K562 (cell line): ENCODE results near the gene PPP1R13L. TPM values are rescaled to one million over a fixed set of nuclear protein-coding genes. Genes with fewer than 3 reads are reported as not detected.
A peak's percentile ranks its signal among the peaks of the same experiment; 100 is the strongest.

Experiments used
- ATAC-seq: fragments of 200-7000 bp; cut with Tn5 transposase; 3 replicates; pipeline ENCODE4 v1.9.1; 2020; ENCODE audit warnings: moderate library complexity
- BruUV-seq: library from RNA; stranded (reverse); fragments of 400-500 nt; replicated peaks from 2 replicates; lab custom pipeline; 2021; lab: Mats Ljungman, UMichigan
- CTCF ChIA-PET: fragments of 300-600 bp; formaldehyde crosslinking; extraction: SDS; loops from one replicate; lab custom pipeline; 2021; ENCODE audit warnings: low intra/inter-chr PET ratio; lab: Yijun Ruan, JAX
- POLR2A ChIA-PET: fragments of 300-600, 350-650 bp; sonication (Branson Sonifier 250); formaldehyde crosslinking; extraction: SDS; loops from one replicate; lab custom pipeline; 2021; ENCODE audit warnings: antibody characterized with exemption, inconsistent platforms; lab: Yijun Ruan, JAX
- DNase-seq, 4 experiments: peaks; one replicate each; pipeline versions ENCODE4 v3.0.0 to v3.0.0-alpha.2; 2011 to 2018; ENCODE audit warnings: low spot score in 3 of 4, mixed read lengths in 3 of 4; ENCODE audit errors: extremely low read depth in 1 of 4
- FAIRE-seq: peaks from 2 replicates; lab custom pipeline; 2011; peaks lifted over from hg19 to GRCh38; lab: Jason Lieb, UNC
- H2AFZ ChIP-seq: 2 replicates; pipeline ENCODE4 v1.6.0; 2011; ENCODE audit warnings: low read depth, low read length, control low read depth, inconsistent platforms
- H3K27ac ChIP-seq: fragments of 200-600 bp; 3 replicates; pipeline ENCODE4 v1.8.0; 2011; ENCODE audit warnings: low read depth, mild to moderate bottlenecking, control low read depth, inconsistent platforms, low read length, moderate library complexity, mixed read lengths; ENCODE audit errors: extremely low read depth
- H3K27me3 ChIP-seq, 2 experiments: fragments of 300-600 bp in 1 of 2; 2 replicates in 1 of 2; 3 replicates in 1 of 2; pipeline versions ENCODE4 v1.6.0 to v1.8.0; 2011; ENCODE audit warnings: inconsistent platforms in 2 of 2, low read length in 2 of 2, mild to moderate bottlenecking in 1 of 2, mixed read lengths in 1 of 2, moderate library complexity in 1 of 2; ENCODE audit not compliant: control insufficient read depth in 2 of 2, insufficient read depth in 2 of 2
- H3K36me3 ChIP-seq: fragments of 300-600 bp; 3 replicates; pipeline ENCODE4 v1.8.0; 2011; ENCODE audit warnings: mild to moderate bottlenecking, low read length, inconsistent platforms; ENCODE audit not compliant: control insufficient read depth, insufficient read depth
- H3K4me1 ChIP-seq, 2 experiments: fragments of 200-600 bp in 1 of 2; replicated peaks in 1 of 2; 2 replicates in 1 of 2; 3 replicates in 1 of 2; pipeline versions ENCODE4 v1.5.1 to v1.8.0; 2011; ENCODE audit warnings: inconsistent platforms in 2 of 2, low read length in 2 of 2, mild to moderate bottlenecking in 1 of 2, mixed read lengths in 1 of 2, moderate library complexity in 1 of 2; ENCODE audit not compliant: control insufficient read depth in 2 of 2, insufficient read depth in 2 of 2
- H3K4me2 ChIP-seq: 2 replicates; pipeline ENCODE4 v1.6.1; 2011; ENCODE audit warnings: low read length, control low read depth, inconsistent platforms, mixed read lengths; ENCODE audit not compliant: insufficient read depth
- H3K4me3 ChIP-seq: fragments of 200-600 bp; sonication (generic), shearing (Covaris generic); 2 replicates; pipeline ENCODE4 v1.5.1; 2016; ENCODE audit warnings: control low read depth, inconsistent platforms
- H3K79me2 ChIP-seq: fragments of 200-600 bp; 3 replicates; pipeline ENCODE4 v1.8.0; 2011; ENCODE audit warnings: low read length, inconsistent platforms; ENCODE audit not compliant: control insufficient read depth, insufficient read depth
- H3K9ac ChIP-seq, 2 experiments: 2 replicates each; pipeline versions ENCODE4 v1.6.0 to v1.6.1; 2011; ENCODE audit warnings: low read depth in 2 of 2, low read length in 2 of 2, control low read depth in 1 of 2, inconsistent platforms in 1 of 2, mild to moderate bottlenecking in 1 of 2, mixed read lengths in 1 of 2; ENCODE audit not compliant: insufficient read depth in 1 of 2
- H3K9me1 ChIP-seq: one replicate; pipeline ENCODE4 v1.6.0; 2011; ENCODE audit warnings: inconsistent platforms, mild to moderate bottlenecking, low read length, moderate library complexity; ENCODE audit not compliant: control insufficient read depth, insufficient read depth
- H3K9me3 ChIP-seq: replicated peaks from 2 replicates; pipeline ENCODE4 v1.5.1; 2011; ENCODE audit warnings: low read depth, low read length, inconsistent platforms; ENCODE audit not compliant: control insufficient read depth, insufficient read depth
- H4K20me1 ChIP-seq: replicated peaks from 2 replicates; pipeline ENCODE4 v1.6.1; 2011; ENCODE audit warnings: low read length, inconsistent platforms, mixed read lengths; ENCODE audit not compliant: control insufficient read depth, insufficient read depth
- EGR1 ChIP-seq: fragments of 450-650 bp; conservative IDR thresholded peaks from 2 replicates; pipeline ENCODE4 v1.6.1; 2017; ENCODE audit warnings: mild to moderate bottlenecking
- KDM4B ChIP-seq, 2 experiments: fragments of 450-650 bp in 1 of 2; sonication (generic) in 1 of 2; IDR thresholded peaks; 2 replicates each; pipeline ENCODE4 v1.6.1; 2016 to 2017; ENCODE audit warnings: borderline replicate concordance in 2 of 2, antibody characterized with exemption in 1 of 2, low read depth in 1 of 2, mild to moderate bottlenecking in 1 of 2
- L3MBTL2 ChIP-seq: fragments of 450-650 bp; IDR thresholded peaks from 2 replicates; pipeline ENCODE4 v1.6.1; 2016; ENCODE audit warnings: mild to moderate bottlenecking, moderate library complexity
- MEF2D ChIP-seq: conservative IDR thresholded peaks from 2 replicates; pipeline ENCODE4 v1.6.1; 2016; ENCODE audit warnings: low read depth, missing genetic modification characterization, missing compliant biosample characterization
- POLR2H ChIP-seq: IDR thresholded peaks from 2 replicates; pipeline ENCODE4 v1.6.1; 2016; ENCODE audit warnings: missing genetic modification characterization, low read depth, mild to moderate bottlenecking, control low read depth, missing compliant biosample characterization, moderate library complexity
- POU5F1 ChIP-seq: fragments of 150-350 bp; IDR thresholded peaks from 2 replicates; pipeline ENCODE4 v1.6.1; 2014; ENCODE audit warnings: borderline replicate concordance, low read length, low read depth, mild to moderate bottlenecking; ENCODE audit not compliant: partially characterized antibody
- RBFOX2 ChIP-seq: fragments of 200-400 bp; formaldehyde crosslinking; IDR thresholded peaks from 2 replicates; pipeline ENCODE4 v1.6.1; 2017; ENCODE audit warnings: low read depth, mild to moderate bottlenecking, low read length, moderate library complexity
- SUPT5H ChIP-seq: fragments of 450-650 bp; IDR thresholded peaks from 2 replicates; pipeline ENCODE4 v1.6.1; 2016
- TEAD1 ChIP-seq, 2 experiments: fragments of 450-650 bp in 1 of 2; sonication (generic) in 1 of 2; formaldehyde crosslinking; IDR thresholded peaks; 2 replicates each; pipeline versions ENCODE4 v1.4.0 to v1.8.0; 2020 to 2022; ENCODE audit warnings: mild to moderate bottlenecking in 2 of 2, missing genetic modification reagents in 1 of 2
- ZNF24 ChIP-seq: fragments of 450-650 bp; IDR thresholded peaks from 2 replicates; pipeline ENCODE4 v1.6.1; 2016
- ZNF263 ChIP-seq: sonication (generic); formaldehyde crosslinking; IDR thresholded peaks from 2 replicates; pipeline ENCODE4 v1.8.0; 2022; ENCODE audit warnings: mild to moderate bottlenecking, missing genetic modification reagents, borderline replicate concordance
- WGBS: fragments of 100-300 bp; shearing (Covaris generic); methylation state at CpG from one replicate; pipeline ENCODE4 v1.1.6; 2016; ENCODE audit warnings: low coverage, mixed read lengths; ENCODE audit not compliant: insufficient coverage; ENCODE audit errors: missing lambda C conversion rate; 5-methylcytosine and 5-hydroxymethylcytosine counted together
- in situ Hi-C: fragments of 300-500 bp; cut with MboI; formaldehyde crosslinking; loops from 4 replicates; pipeline ENCODE4 v1.15.0; 2018; ENCODE audit warnings: inconsistent platforms, mixed read lengths
- intact Hi-C: fragments of 100-400 bp; cut with micrococcal nuclease; formaldehyde crosslinking; loops from 2 replicates; pipeline ENCODE4 v1.14.2; 2022
- polyA plus RNA-seq, 8 experiments: library from polyadenylated mRNA; depleted of rRNA in 4 of 8; stranded (reverse) in 5 of 8; unstranded in 3 of 8; fragments of >200 nt; fragmentation: Nextera tagmentation in 2 of 8; fragmentation: Illumina TruSeq in 1 of 8; extraction: Ambion mirVana in 2 of 8; extraction: Trizol in 1 of 8; gene quantifications; 2 replicates each; pipeline versions ENCODE4 v1.2.1 to v1.2.3, GENCODE V29; 2011 to 2014; ENCODE audit warnings: inconsistent platforms in 1 of 8, missing spikeins in 1 of 8
- total RNA-seq, 7 experiments: library from RNA; depleted of rRNA in 6 of 7; stranded (reverse); fragments of >200 nt in 6 of 7; fragmentation: Illumina TruSeq in 2 of 7; extraction: Trizol in 2 of 7; gene quantifications; 2 replicates each; pipeline versions ENCODE4 v1.2.1 to v1.2.3, GENCODE V29; 2011 to 2021; ENCODE audit warnings: low replicate concordance in 1 of 7

PPP1R13L gene
- total and polyA plus RNA-seq, 9 of the 15 experiments (the other 6 are each of a cell fraction or from before 2014, with no cell fraction given): 0.32 to 6.7 (median 2.0) TPM

DNA sequence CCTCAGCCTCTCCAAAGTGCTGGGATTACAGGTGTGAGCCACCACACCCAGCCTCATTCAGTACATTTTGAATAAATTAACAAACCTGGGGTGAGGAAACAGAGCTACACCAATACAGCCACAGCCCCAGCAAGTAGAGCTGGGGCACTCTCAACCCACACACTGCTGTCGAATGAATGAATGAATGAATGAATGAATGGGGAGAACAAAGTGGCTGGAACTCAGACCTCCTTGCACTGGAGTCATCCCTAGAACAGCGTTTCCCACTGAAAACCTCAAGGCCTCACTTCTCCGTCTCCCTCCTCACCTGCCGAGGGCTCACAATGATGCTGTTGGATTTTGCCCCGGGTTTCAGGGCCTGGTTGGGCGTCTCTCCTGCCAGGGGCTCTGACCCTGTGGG, 16.0 kb upstream of the PPP1R13L start:
- BruUV-seq: no TSS peak
- WGBS: 87% methylated on average over 6 of the region's 6 CpGs
- no peaks in the 10 kb centered on the region for H3K9me3 ChIP-seq
- no peak for ATAC-seq
- H3K4me2 ChIP-seq: no peak overlapping the region
- H3K27ac ChIP-seq: no peak overlapping the region
- H3K79me2 ChIP-seq: peaks cover 24% of the 10 kb centered on the region
- no peak overlapping the region for H2AFZ ChIP-seq
- H4K20me1 ChIP-seq: no peaks in the 10 kb centered on the region
- TF ChIP-seq MEF2D (tag) (no peak), POLR2H (tag) (no peak), ZNF24 (peak; percentile 94)
- peaks cover 21 to 54% of the 10 kb centered on the region in 2 experiments; a peak in 4 of 5 replicates for H3K4me1 ChIP-seq
- intact Hi-C loops (no loop called here), in situ Hi-C loops (no loop called here)
- H3K4me3 ChIP-seq: no peak overlapping the region
- DNase-seq: no peak
- H3K9ac ChIP-seq: no peak overlapping the region; a peak in 1 of 4 replicates
- ChIA-PET POLR2A (interaction anchor here (0.5 to 1.4 kb wide), 3 partner anchors 15 to 65 kb away, joined by 4 to 6 read pairs (median 4); no protein-coding TSS in a partner anchor), CTCF (no interaction called here)
- no peaks in the 10 kb centered on the region for H3K9me1 ChIP-seq
- peaks cover 50% of the 10 kb centered on the region; the same call in 2 of the 3 replicates for H3K36me3 ChIP-seq
- no peaks in the 10 kb centered on the region for H3K27me3 ChIP-seq
- FAIRE-seq: no peak

- Histone ChIP-seq H2AFZ (no peak overlapping the region), H3K9ac (peak overlapping the region in 1 of 2 experiments; percentile 64; a peak in 2 of 4 replicates), H3K4me2 (no peak overlapping the region), H3K4me3 (no peak overlapping the region), H3K9me1 (no peaks in the 10 kb centered on the region), H3K79me2 (peaks cover 24% of the 10 kb centered on the region), H3K36me3 (peaks cover 55% of the 10 kb centered on the region; the same call in 2 of the 3 replicates), H4K20me1 (no peaks in the 10 kb centered on the region), H3K9me3 (no peaks in the 10 kb centered on the region), H3K4me1 (peaks cover 16 to 54% of the 10 kb centered on the region in 2 experiments; a peak in 4 of 5 replicates), H3K27ac (no peak overlapping the region), H3K27me3 (no peaks in the 10 kb centered on the region)
- FAIRE-seq (no peak), ATAC-seq (no peak), DNase-seq (peak in 1 of 4 experiments; percentile 8)
- intact Hi-C loops (no loop called here), in situ Hi-C loops (no loop called here)
- ChIA-PET POLR2A (interaction anchor here (0.8 to 1.4 kb wide), 3 partner anchors 13 to 65 kb away, joined by 4 to 6 read pairs (median 4); no protein-coding TSS in a partner anchor), CTCF (no interaction called here)
- TF ChIP-seq TEAD1 (CRISPR knock-in tag; IDR thresholded peaks at IDR 0.05) (no peak), SUPT5H (0 out of 2 replicates have a peak, but pooled peaks have one; percentile 34), ZNF263 (peak; percentile 54; the same call in 1 of the 2 replicates), EGR1 (peak; percentile 28; the same call in 1 of the 2 replicates), POU5F1 (no peak), RBFOX2 (0 out of 2 replicates have a peak, but pooled peaks have one; percentile 19), KDM4B (IDR thresholded peaks at IDR 0.05; ENCODE audit: borderline replicate concordance in 2 of 2, low read depth in 1 of 2) (no peak), L3MBTL2 (no peak)
- WGBS: 96% methylated on average over 6 of the region's 10 CpGs
- BruUV-seq: no TSS peak
Observed at GRCh38 chr19:45420356-45420755, 15.5 kb upstream of the PPP1R13L start.
